A673 (cell line): ENCODE measurements around the gene ANKRD11. TPM values are rescaled to one million over a fixed set of nuclear protein-coding genes. Genes with fewer than 3 reads are reported as not detected.

ENCODE experiments used
- BruUV-seq: library from RNA; stranded (reverse); fragments of 400-500 nt; replicated peaks from 2 replicates; lab custom pipeline; 2021; lab: Mats Ljungman, UMichigan
- CTCF ChIA-PET: fragments of 300-600 bp; sonication (Branson Sonifier 250); formaldehyde crosslinking; loops from one replicate; lab custom pipeline; 2022; ENCODE audit warnings: antibody characterized with exemption; lab: Charles Lee
- POLR2A ChIA-PET: fragments of 300-600 bp; sonication (Branson Sonifier 250); formaldehyde crosslinking; loops from one replicate; lab custom pipeline; 2022; ENCODE audit warnings: antibody characterized with exemption; ENCODE audit not compliant: low non-redundant PET; lab: Charles Lee
- DNase-seq: peaks from one replicate; pipeline ENCODE4 v3.0.0-alpha.2; 2015; ENCODE audit warnings: low spot score
- H3K27ac ChIP-seq: fragments of 200-600 bp; sonication (generic); 2 replicates; pipeline ENCODE4 v1.5.1; 2016; ENCODE audit warnings: mixed run types, low read depth, mild to moderate bottlenecking, mixed read lengths, antibody characterized with exemption, low read length; ENCODE audit not compliant: poor library complexity, severe bottlenecking
- H3K27me3 ChIP-seq: fragments of 200-600 bp; sonication (generic); replicated peaks from 2 replicates; pipeline ENCODE4 v1.6.1; 2017; ENCODE audit warnings: mixed run types, low read depth, mild to moderate bottlenecking, mixed read lengths, antibody characterized with exemption, low read length; ENCODE audit not compliant: insufficient read depth, poor library complexity
- H3K36me3 ChIP-seq: fragments of 200-600 bp; sonication (generic); 2 replicates; pipeline ENCODE4 v1.6.1; 2016; ENCODE audit warnings: mixed run types, mild to moderate bottlenecking, mixed read lengths, antibody characterized with exemption, low read length; ENCODE audit not compliant: insufficient read depth, poor library complexity, severe bottlenecking
- H3K4me1 ChIP-seq: fragments of 200-600 bp; sonication (generic); 2 replicates; pipeline ENCODE4 v1.6.1; 2017; ENCODE audit warnings: mixed run types, mild to moderate bottlenecking, mixed read lengths, antibody characterized with exemption, low read length; ENCODE audit not compliant: insufficient read depth, poor library complexity, severe bottlenecking
- H3K4me3 ChIP-seq: fragments of 200-600 bp; sonication (generic); 2 replicates; pipeline ENCODE4 v1.5.1; 2016; ENCODE audit warnings: low read depth, mixed run types, mild to moderate bottlenecking, mixed read lengths, low read length; ENCODE audit not compliant: poor library complexity, severe bottlenecking
- H3K9me3 ChIP-seq: fragments of 200-600 bp; sonication (generic); 2 replicates; pipeline ENCODE4 v1.6.1; 2016; ENCODE audit warnings: mixed run types, low read depth, mild to moderate bottlenecking, mixed read lengths, antibody characterized with exemption, low read length; ENCODE audit not compliant: poor library complexity, severe bottlenecking
- EZH2 ChIP-seq: fragments of 200-600 bp; sonication (generic); IDR thresholded peaks from 2 replicates; pipeline ENCODE4 v1.6.1; 2017; ENCODE audit warnings: borderline replicate concordance, low read depth, mild to moderate bottlenecking, mixed read lengths, antibody characterized with exemption, low read length; ENCODE audit not compliant: poor library complexity, severe bottlenecking
- intact Hi-C: fragments of 100-400 bp; cut with micrococcal nuclease; formaldehyde crosslinking; loops from one replicate; pipeline ENCODE4 v1.10.0; 2022; ENCODE audit not compliant: unreplicated experiment
- total RNA-seq: library from RNA; stranded (reverse); gene quantifications from 2 replicates; pipeline ENCODE4 v1.2.3, GENCODE V29; 2021
- TF ChIP-seq, protein P1 (sequence below): fragments of 300-800, 200-600 bp; sonication (generic); conservative IDR thresholded peaks from 2 replicates; pipeline ENCODE4 v1.5.1; 2017; ENCODE audit warnings: low read depth, mild to moderate bottlenecking, antibody characterized with exemption, low read length, moderate library complexity, mixed read lengths

The ANKRD11 gene
- total RNA-seq, 1 experiment from 2014 or later, result 217 TPM

DNA sequence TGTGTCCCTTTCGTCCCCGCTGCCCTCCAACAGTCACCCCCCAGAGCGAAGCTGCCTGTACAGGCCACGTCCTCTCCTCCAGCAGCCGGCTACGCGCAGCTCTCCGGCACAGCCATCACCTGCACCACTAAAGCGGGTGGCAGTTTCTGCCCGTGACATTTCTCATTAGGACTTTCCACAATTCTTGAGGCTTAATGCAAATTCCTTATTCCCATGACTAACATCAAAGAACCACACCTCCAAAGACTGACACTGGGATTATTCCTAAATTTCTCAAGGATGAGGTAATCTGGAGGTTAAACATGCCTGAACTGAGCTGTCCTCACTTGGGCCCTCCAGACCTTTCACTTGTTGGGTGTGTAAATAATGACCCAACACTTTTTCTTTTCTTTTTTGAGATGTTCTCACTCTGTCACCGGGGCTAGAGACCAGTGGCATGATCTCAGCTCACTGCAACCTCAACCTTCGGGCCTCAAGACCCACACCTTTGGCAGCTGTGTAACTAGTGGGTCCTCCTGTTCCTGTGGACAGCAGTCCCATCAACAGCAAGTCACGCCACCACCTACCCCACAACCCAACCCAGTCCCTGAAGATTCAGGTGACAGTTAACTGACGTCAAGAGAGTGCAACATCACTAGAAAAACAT, 11.7 kb downstream of the ANKRD11 start:
- no TSS peak for BruUV-seq
- DNase-seq, result no peak
- ChIA-PET POLR2A (no interaction called here), CTCF (no interaction called here)
- intact Hi-C loops, result no loop called here
- no peak for TF ChIP-seq EZH2
- TF ChIP-seq, protein P1, sequence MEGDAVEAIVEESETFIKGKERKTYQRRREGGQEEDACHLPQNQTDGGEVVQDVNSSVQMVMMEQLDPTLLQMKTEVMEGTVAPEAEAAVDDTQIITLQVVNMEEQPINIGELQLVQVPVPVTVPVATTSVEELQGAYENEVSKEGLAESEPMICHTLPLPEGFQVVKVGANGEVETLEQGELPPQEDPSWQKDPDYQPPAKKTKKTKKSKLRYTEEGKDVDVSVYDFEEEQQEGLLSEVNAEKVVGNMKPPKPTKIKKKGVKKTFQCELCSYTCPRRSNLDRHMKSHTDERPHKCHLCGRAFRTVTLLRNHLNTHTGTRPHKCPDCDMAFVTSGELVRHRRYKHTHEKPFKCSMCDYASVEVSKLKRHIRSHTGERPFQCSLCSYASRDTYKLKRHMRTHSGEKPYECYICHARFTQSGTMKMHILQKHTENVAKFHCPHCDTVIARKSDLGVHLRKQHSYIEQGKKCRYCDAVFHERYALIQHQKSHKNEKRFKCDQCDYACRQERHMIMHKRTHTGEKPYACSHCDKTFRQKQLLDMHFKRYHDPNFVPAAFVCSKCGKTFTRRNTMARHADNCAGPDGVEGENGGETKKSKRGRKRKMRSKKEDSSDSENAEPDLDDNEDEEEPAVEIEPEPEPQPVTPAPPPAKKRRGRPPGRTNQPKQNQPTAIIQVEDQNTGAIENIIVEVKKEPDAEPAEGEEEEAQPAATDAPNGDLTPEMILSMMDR, result no peak
- peaks cover 7% of the 10 kb centered on the region for H3K36me3 ChIP-seq
- H3K9me3 ChIP-seq, result no peaks in the 10 kb centered on the region
- no peak overlapping the region for H3K27ac ChIP-seq
- H3K4me3 ChIP-seq, result no peak overlapping the region
- H3K4me1 ChIP-seq, result peaks cover 23% of the 10 kb centered on the region
- no peaks in the 10 kb centered on the region for H3K27me3 ChIP-seq

DNA sequence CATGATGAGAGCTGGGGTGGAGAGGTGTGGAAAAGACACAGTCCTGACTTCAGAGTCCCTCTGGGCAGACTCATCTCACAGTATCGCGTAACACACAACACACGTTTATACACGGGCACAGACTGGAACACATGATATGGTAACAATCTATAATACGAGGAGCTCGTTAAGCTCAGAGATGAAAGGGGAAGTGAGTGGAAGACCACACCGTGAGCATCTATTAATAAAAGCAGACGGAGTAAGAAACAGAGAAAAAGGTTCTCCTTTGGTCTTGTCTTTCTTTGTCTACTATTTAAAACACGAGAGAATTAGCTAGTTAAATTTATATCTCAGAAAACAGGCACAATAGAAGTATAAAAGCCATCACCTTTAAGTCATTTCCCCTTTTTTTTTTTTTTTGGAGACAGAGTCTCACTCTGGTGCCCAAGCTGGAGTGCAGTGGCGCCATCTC, 13.5 kb downstream of the ANKRD11 start:
- ChIA-PET POLR2A (no interaction called here), CTCF (no interaction called here)
- H3K36me3 ChIP-seq, result no peaks in the 10 kb centered on the region
- intact Hi-C loops, result no loop called here
- no peak for TF ChIP-seq EZH2
- TF ChIP-seq, protein P1, result no peak
- no peaks in the 10 kb centered on the region for H3K27me3 ChIP-seq
- no TSS peak for BruUV-seq
- peaks cover 16% of the 10 kb centered on the region for H3K4me1 ChIP-seq
- H3K27ac ChIP-seq, result no peak overlapping the region
- no peaks in the 10 kb centered on the region for H3K9me3 ChIP-seq
- H3K4me3 ChIP-seq, result no peak overlapping the region
- no peak for DNase-seq

GRCh38 chr16:89476379-89476778, 14.0 kb downstream of the ANKRD11 start:
- POLR2A ChIA-PET, result no interaction called here

More at GRCh38 chr16:89476379-89476778, 14.0 kb downstream of the ANKRD11 start:
- DNase-seq, result no peak
- Histone ChIP-seq H3K27ac (no peak overlapping the region), H3K4me3 (no peak overlapping the region), H3K4me1 (peaks cover 13% of the 10 kb centered on the region), H3K27me3 (no peaks in the 10 kb centered on the region), H3K36me3 (no peaks in the 10 kb centered on the region), H3K9me3 (no peaks in the 10 kb centered on the region)
- CTCF ChIA-PET, result no interaction called here
- intact Hi-C loops, result no loop called here
- BruUV-seq, result no TSS peak
- TF ChIP-seq, protein P1, result no peak
- TF ChIP-seq EZH2, result no peak
